Tibial nerve (tissue), 4 donors: ENCODE data around the gene SAMD1. TPM values are rescaled to one million over a fixed set of nuclear protein-coding genes. Genes with fewer than 3 reads are reported as not detected.

Experiments used
- DNase-seq, 2 donors: peaks; one replicate each; pipeline ENCODE4 v3.0.0-alpha.2; 2019; ENCODE audit warnings: low spot score in 2 of 2
- H3K27ac ChIP-seq, 4 donors: fragments of 200-600 bp; sonication (generic) in 3 of 4; one replicate each; pipeline ENCODE4 v1.5.1; 2017 to 2019; ENCODE audit warnings: mild to moderate bottlenecking in 1 of 4
- H3K27me3 ChIP-seq, 2 donors: fragments of 200-600 bp; sonication (generic) in 1 of 2; one replicate each; pipeline versions ENCODE4 v1.5.1 to v1.6.0; 2017 to 2019
- H3K36me3 ChIP-seq, 3 donors: fragments of 200-600 bp; sonication (generic); one replicate each; pipeline ENCODE4 v1.5.1; 2018 to 2019
- H3K4me1 ChIP-seq, 4 donors: fragments of 200-600 bp; sonication (generic) in 3 of 4; one replicate each; pipeline ENCODE4 v1.5.1; 2017 to 2019
- H3K4me3 ChIP-seq, 4 donors: fragments of 200-600 bp; sonication (generic) in 3 of 4; one replicate each; pipeline ENCODE4 v1.5.1; 2017 to 2019; ENCODE audit warnings: mild to moderate bottlenecking in 1 of 4, moderate library complexity in 1 of 4
- H3K9me3 ChIP-seq, 4 donors: fragments of 200-600 bp; sonication (generic) in 3 of 4; one replicate each; pipeline ENCODE4 v1.5.1; 2017 to 2019
- EP300 ChIP-seq, 2 donors: sonication (generic); formaldehyde crosslinking; IDR thresholded peaks; one replicate each; pipeline ENCODE4 v1.6.1; 2017; ENCODE audit warnings: antibody characterized with exemption in 2 of 2, mild to moderate bottlenecking in 1 of 2
- POLR2A ChIP-seq, 2 donors: fragments of 450-650 bp; IDR thresholded peaks; one replicate each; pipeline ENCODE4 v1.6.1; 2017; ENCODE audit warnings: antibody characterized with exemption in 2 of 2, mild to moderate bottlenecking in 2 of 2, moderate library complexity in 2 of 2
- WGBS, 2 donors: methylation state at CpG; one replicate each; pipeline ENCODE4 v1.1.5; 2018; 5-methylcytosine and 5-hydroxymethylcytosine counted together
- total RNA-seq, 4 donors: library from RNA; depleted of rRNA; stranded (reverse); fragments of >200 nt; gene quantifications; one replicate each; pipeline ENCODE4 v1.1.0, GENCODE V29; 2016
- TF ChIP-seq, protein P1 (sequence below), 5 experiments: fragments of 200-600 bp in 3 of 5; fragments of 450-650 bp in 2 of 5; sonication (generic) in 3 of 5; IDR thresholded peaks; one replicate each; pipeline ENCODE4 v1.5.1; 2016 to 2019; ENCODE audit warnings: antibody characterized with exemption in 5 of 5, mild to moderate bottlenecking in 3 of 5, moderate library complexity in 2 of 5

Gene SAMD1
- total RNA-seq, 4 donors from 2014 or later, result 5.9 to 31.4 (median 19.0) TPM

DNA sequence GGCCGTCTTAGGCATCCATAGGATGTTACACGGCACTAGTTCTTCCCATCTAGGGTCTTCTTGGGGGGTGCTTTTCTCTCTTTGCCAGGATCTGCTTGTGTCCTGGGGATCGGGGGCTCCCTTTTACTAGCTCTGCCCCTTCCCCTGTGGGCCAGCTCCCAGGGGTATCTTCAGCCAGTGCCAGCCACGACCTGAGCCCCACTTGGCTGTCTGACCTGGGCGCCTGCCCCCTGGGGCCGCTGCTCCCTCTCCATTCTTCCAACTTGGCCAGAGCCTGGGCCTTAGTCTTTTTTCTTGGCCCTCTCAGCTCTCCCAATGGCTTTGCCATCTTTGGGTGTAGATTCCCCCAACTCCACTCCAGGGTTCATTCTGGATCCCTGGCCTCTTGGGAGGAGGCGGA lies 23.9 kb upstream of the SAMD1 start:
- peak overlapping the region; percentile 10 to 99 (median 76) for H3K27ac ChIP-seq
- no peaks in the 10 kb centered on the region for H3K9me3 ChIP-seq
- 74 to 86% methylated on average over 6 to 7 of the region's 7 CpGs for WGBS, 2 donors
- TF ChIP-seq, protein P1, sequence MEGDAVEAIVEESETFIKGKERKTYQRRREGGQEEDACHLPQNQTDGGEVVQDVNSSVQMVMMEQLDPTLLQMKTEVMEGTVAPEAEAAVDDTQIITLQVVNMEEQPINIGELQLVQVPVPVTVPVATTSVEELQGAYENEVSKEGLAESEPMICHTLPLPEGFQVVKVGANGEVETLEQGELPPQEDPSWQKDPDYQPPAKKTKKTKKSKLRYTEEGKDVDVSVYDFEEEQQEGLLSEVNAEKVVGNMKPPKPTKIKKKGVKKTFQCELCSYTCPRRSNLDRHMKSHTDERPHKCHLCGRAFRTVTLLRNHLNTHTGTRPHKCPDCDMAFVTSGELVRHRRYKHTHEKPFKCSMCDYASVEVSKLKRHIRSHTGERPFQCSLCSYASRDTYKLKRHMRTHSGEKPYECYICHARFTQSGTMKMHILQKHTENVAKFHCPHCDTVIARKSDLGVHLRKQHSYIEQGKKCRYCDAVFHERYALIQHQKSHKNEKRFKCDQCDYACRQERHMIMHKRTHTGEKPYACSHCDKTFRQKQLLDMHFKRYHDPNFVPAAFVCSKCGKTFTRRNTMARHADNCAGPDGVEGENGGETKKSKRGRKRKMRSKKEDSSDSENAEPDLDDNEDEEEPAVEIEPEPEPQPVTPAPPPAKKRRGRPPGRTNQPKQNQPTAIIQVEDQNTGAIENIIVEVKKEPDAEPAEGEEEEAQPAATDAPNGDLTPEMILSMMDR (IDR thresholded peaks at IDR 0.05), result no peak
- no peak for TF ChIP-seq EP300 (IDR thresholded peaks at IDR 0.05)
- no peak for TF ChIP-seq POLR2A (IDR thresholded peaks at IDR 0.05)
- H3K4me1 ChIP-seq, result peaks cover 0 to 79% (median 48%) of the 10 kb centered on the region in 4 donors
- no peak for DNase-seq
- no peaks in the 10 kb centered on the region for H3K27me3 ChIP-seq
- no peaks in the 10 kb centered on the region for H3K36me3 ChIP-seq
- H3K4me3 ChIP-seq, result no peak overlapping the region

DNA sequence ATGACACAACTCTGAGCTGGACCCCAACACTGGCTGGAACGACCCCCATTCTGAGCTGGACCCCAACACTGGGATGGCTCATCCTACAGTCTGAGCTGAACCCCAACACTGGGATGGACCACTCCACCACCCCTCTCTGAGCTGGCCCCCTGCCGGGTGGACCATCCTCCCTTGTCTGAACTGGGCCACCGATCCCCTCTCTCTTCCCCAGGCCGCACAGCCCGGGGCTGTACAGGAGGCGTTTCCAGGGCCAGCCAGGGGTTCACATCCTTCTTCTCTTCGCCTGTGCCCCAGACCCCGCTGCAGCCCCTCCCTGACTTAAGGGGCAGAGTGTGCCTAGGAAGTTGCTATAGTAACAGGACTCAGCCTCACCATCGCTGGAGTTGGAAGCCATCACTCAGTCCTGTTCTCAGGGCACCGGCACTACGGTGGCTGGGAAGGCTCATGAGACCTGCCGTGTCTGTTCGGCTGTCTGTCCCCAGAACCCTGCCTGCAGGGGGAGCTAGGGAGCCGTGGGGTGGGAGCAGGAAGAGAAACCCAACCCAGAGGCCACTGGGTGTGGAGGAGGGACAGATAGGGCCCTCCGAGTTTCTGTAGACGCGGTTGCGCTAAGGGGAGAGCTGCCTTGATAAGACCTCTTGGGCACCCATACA lies 23.3 kb upstream of the SAMD1 start:
- peak overlapping the region; percentile 64 to 99 (median 79) for H3K27ac ChIP-seq
- no peaks in the 10 kb centered on the region for H3K36me3 ChIP-seq
- no peaks in the 10 kb centered on the region for H3K27me3 ChIP-seq
- no peak for DNase-seq
- TF ChIP-seq POLR2A (IDR thresholded peaks at IDR 0.05), result no peak
- TF ChIP-seq, protein P1 (IDR thresholded peaks at IDR 0.05), result no peak
- no peak for TF ChIP-seq EP300 (IDR thresholded peaks at IDR 0.05)
- peaks cover 0 to 74% (median 42%) of the 10 kb centered on the region in 4 donors for H3K4me1 ChIP-seq
- H3K4me3 ChIP-seq, result no peak overlapping the region
- H3K9me3 ChIP-seq, result no peaks in the 10 kb centered on the region
- 71 to 72% methylated on average over 18 of the region's 18 CpGs for WGBS, 2 donors

DNA sequence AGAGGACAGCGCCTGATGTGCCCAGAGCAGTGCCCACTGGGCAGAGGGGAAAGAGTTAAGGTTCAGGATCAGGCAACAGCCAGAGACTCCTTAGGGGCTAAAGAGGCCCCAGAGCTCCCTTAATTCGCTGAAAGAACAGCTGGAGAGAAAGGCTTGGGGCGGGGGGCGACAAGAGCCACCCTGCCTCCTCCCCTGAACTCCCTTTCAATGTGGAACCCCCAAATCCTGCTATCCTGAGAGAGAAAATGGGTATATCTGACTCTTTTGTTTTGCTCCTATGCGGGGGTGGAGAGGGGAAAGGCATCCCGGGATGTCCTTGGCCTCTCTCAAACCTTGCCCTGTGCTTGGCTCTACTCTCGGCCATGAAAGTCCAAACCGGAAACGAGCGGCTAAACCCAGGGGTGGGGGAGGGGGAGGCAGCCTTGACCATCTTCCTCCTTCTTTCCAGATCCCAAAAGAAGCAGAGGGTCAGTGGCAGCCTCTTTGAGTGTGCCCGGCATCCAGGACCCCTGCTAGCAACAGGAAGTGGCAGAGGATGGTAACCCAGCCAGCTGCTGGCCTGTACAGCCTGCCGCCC lies 22.3 kb upstream of the SAMD1 start:
- Histone ChIP-seq H3K4me3 (peak overlapping the region in 1 of 4 donors; percentile 35), H3K27me3 (no peaks in the 10 kb centered on the region), H3K9me3 (no peaks in the 10 kb centered on the region), H3K36me3 (peaks cover 0 to 1% (median 0%) of the 10 kb centered on the region in 3 donors), H3K4me1 (peaks cover 0 to 71% (median 40%) of the 10 kb centered on the region in 4 donors), H3K27ac (peak overlapping the region; percentile 64 to 99 (median 79))
- WGBS, 2 donors, result 17 to 22% methylated on average over 12 of the region's 12 CpGs
- TF ChIP-seq POLR2A (IDR thresholded peaks at IDR 0.05) (no peak), EP300 (IDR thresholded peaks at IDR 0.05) (peak in 1 of 2 donors; percentile 13)
- TF ChIP-seq, protein P1 (IDR thresholded peaks at IDR 0.05), result no peak
- peak; percentile 38 to 49 for DNase-seq

DNA sequence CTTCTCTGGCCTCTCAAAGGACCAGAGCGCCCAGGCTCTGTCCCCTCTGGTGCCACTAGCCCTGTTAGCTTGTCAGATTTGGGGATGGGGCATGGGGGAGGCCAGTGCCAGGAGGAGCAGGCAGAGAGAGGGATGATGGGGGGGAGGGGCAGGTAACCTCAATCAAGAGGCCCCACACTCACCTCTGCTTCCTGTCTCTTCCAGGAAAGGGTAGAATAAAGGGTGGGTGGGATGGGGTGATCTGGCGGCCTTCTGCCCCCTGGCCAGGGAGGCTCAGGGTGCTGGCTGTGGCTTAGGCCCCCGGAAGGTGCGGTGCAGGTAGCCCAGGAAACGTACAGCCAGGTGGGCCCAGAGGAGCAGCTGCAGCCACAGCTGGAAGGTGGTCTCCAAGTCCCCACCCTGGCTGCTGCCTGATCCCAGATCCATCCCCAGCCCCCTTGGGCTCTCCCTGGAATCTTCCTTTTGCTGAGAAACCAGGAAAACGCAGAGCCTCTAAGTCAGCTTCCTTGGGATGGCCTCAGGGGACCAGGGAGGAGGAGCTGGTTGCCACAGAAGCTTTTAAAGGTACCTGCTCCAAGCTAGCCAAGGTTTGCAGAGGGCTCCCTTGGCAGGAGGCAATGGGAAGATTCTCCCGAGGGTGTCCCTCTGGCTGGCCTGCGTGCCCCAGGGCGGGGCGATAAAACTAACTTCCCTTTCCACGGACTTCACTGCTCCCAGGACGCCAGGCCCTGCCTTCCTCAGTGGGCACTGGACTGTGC lies 21.7 kb upstream of the SAMD1 start:
- DNase-seq, result no peak
- Histone ChIP-seq H3K27ac (peak overlapping the region; percentile 64 to 99 (median 79)), H3K9me3 (no peaks in the 10 kb centered on the region), H3K4me1 (peaks cover 0 to 77% (median 40%) of the 10 kb centered on the region in 4 donors), H3K4me3 (peak overlapping the region in 1 of 4 donors; percentile 35), H3K27me3 (no peaks in the 10 kb centered on the region), H3K36me3 (peaks cover 0 to 8% (median 0%) of the 10 kb centered on the region in 3 donors)
- TF ChIP-seq EP300 (IDR thresholded peaks at IDR 0.05), result no peak
- TF ChIP-seq POLR2A (IDR thresholded peaks at IDR 0.05), result no peak
- TF ChIP-seq, protein P1 (IDR thresholded peaks at IDR 0.05), result no peak
- 49 to 66% methylated on average over 11 of the region's 12 CpGs for WGBS, 2 donors
